ENCODE results near the gene GBP4. TPM values are rescaled to one million over a fixed set of nuclear protein-coding genes. Genes with fewer than 3 reads are reported as not detected.
A peak's percentile ranks its signal among the peaks of the same experiment; 100 is the strongest.
"Not testable (repeated sequence)": the region's sequence is repeated elsewhere in the genome, so short reads cannot be mapped to it uniquely, and the experiment has no call there.

The GBP4 gene
- total RNA-seq (10 to 100 TPM; 34.1 to 35.9 TPM), total RNA-seq (39.3 to 52.3 reads per million in 2 donors)

GRCh38 chr1:89198491-89199072 lies at the start of gene GBP4:
TSS of gene GBP4 (minus strand) at chr1:89198942. CDS start at chr1:89198834, 108 bp downstream.
- peak within 1 kb of the TSS; percentile 99 for H3K27ac Mint-ChIP-seq
- peak; percentile 14 to 23 (median 22) for DNase-seq
- H3K27me3 Mint-ChIP-seq = no peaks in the 10 kb centered on the region
- peak within 1 kb of the TSS; percentile 96 for H3K4me3 Mint-ChIP-seq
- H3K36me3 Mint-ChIP-seq (ENCODE audit: low read depth) = peaks cover 10% of the 10 kb centered on the region
- H3K4me1 Mint-ChIP-seq = peaks cover 46% of the 10 kb centered on the region
- H3K9me3 ChIP-seq (ENCODE audit: control insufficient read depth, low read length, poor library complexity, severe bottlenecking) = no peaks in the 10 kb centered on the region
- ATAC-seq = peak; percentile 77

GRCh38 chr1:89243046-89243445 lies 44.3 kb upstream of the GBP4 start:
- no peak for DNase-seq
- H3K4me1 Mint-ChIP-seq = peaks cover 3% of the 10 kb centered on the region
- H3K27ac Mint-ChIP-seq = no peak overlapping the region
- peaks cover 11% of the 10 kb centered on the region for H3K36me3 Mint-ChIP-seq (ENCODE audit: low read depth)
- H3K4me3 Mint-ChIP-seq = no peak overlapping the region
- no peak for ATAC-seq
- no peaks in the 10 kb centered on the region for H3K9me3 ChIP-seq (ENCODE audit: control insufficient read depth, low read length, poor library complexity, severe bottlenecking)
- H3K27me3 Mint-ChIP-seq = no peaks in the 10 kb centered on the region

GRCh38 chr1:89221341-89221740 lies 22.6 kb upstream of the GBP4 start:
- H3K4me1 Mint-ChIP-seq = no peaks in the 10 kb centered on the region
- H3K4me3 Mint-ChIP-seq = no peak overlapping the region
- DNase-seq (no peak), ATAC-seq (no peak)
- no peaks in the 10 kb centered on the region for H3K36me3 Mint-ChIP-seq (ENCODE audit: low read depth)
- H3K27ac Mint-ChIP-seq = no peak overlapping the region
- no peaks in the 10 kb centered on the region for H3K27me3 Mint-ChIP-seq
- no peaks in the 10 kb centered on the region for H3K9me3 ChIP-seq (ENCODE audit: control insufficient read depth, low read length, poor library complexity, severe bottlenecking)

- not testable (repeated sequence) for DNase-seq; H3K4me3 Mint-ChIP-seq; ATAC-seq; H3K27me3 Mint-ChIP-seq; H3K4me1 Mint-ChIP-seq; H3K36me3 Mint-ChIP-seq (ENCODE audit: low read depth); H3K9me3 ChIP-seq (ENCODE audit: control insufficient read depth, low read length, poor library complexity, severe bottlenecking); H3K27ac Mint-ChIP-seq
Measured at GRCh38 chr1:89219851-89220250, 21.1 kb upstream of the GBP4 start.

- H3K9me3 ChIP-seq (ENCODE audit: control insufficient read depth, low read length, poor library complexity, severe bottlenecking); H3K27me3 Mint-ChIP-seq; H3K27ac Mint-ChIP-seq; H3K4me3 Mint-ChIP-seq; DNase-seq; H3K36me3 Mint-ChIP-seq (ENCODE audit: low read depth); H3K4me1 Mint-ChIP-seq; ATAC-seq: not testable (repeated sequence)
Measured at GRCh38 chr1:89218941-89219340, 20.2 kb upstream of the GBP4 start.

- Mint-ChIP-seq H3K4me3 (no peak overlapping the region), H3K27me3 (no peaks in the 10 kb centered on the region), H3K4me1 (no peaks in the 10 kb centered on the region), H3K36me3 (ENCODE audit: low read depth) (no peaks in the 10 kb centered on the region), H3K27ac (no peak overlapping the region)
- no peak for ATAC-seq
- no peak for DNase-seq
- no peaks in the 10 kb centered on the region for H3K9me3 ChIP-seq (ENCODE audit: control insufficient read depth, low read length, poor library complexity, severe bottlenecking)
Measured at GRCh38 chr1:89213347-89213746, 14.6 kb upstream of the GBP4 start.

- Mint-ChIP-seq H3K4me3 (no peak overlapping the region), H3K36me3 (ENCODE audit: low read depth) (peaks cover 2% of the 10 kb centered on the region), H3K27me3 (no peaks in the 10 kb centered on the region), H3K27ac (no peak overlapping the region), H3K4me1 (no peaks in the 10 kb centered on the region)
- ATAC-seq = no peak
- no peak for DNase-seq
- no peaks in the 10 kb centered on the region for H3K9me3 ChIP-seq (ENCODE audit: control insufficient read depth, low read length, poor library complexity, severe bottlenecking)
Measured at GRCh38 chr1:89211035-89211634, 12.4 kb upstream of the GBP4 start.

- peak overlapping the region; percentile 7 for H3K4me3 Mint-ChIP-seq
- peaks cover 5% of the 10 kb centered on the region for H3K4me1 Mint-ChIP-seq
- H3K27me3 Mint-ChIP-seq = no peaks in the 10 kb centered on the region
- peaks cover 5% of the 10 kb centered on the region for H3K9me3 ChIP-seq (ENCODE audit: control insufficient read depth, low read length, poor library complexity, severe bottlenecking)
- H3K27ac Mint-ChIP-seq = no peak overlapping the region
- DNase-seq (no peak), ATAC-seq (no peak)
- peaks cover 2% of the 10 kb centered on the region for H3K36me3 Mint-ChIP-seq (ENCODE audit: low read depth)
Measured at GRCh38 chr1:89206373-89206772, 7.6 kb upstream of the GBP4 start.

GRCh38 chr1:89203166-89203565 lies 4.4 kb upstream of the GBP4 start:
- Mint-ChIP-seq H3K27me3 (no peaks in the 10 kb centered on the region), H3K4me1 (peaks cover 19% of the 10 kb centered on the region), H3K4me3 (no peak overlapping the region), H3K36me3 (ENCODE audit: low read depth) (peaks cover 6% of the 10 kb centered on the region), H3K27ac (no peak overlapping the region)
- H3K9me3 ChIP-seq (ENCODE audit: control insufficient read depth, low read length, poor library complexity, severe bottlenecking) = peaks cover 5% of the 10 kb centered on the region
- ATAC-seq (no peak), DNase-seq (no peak)

- peak overlapping the region; percentile 80 for H3K4me3 Mint-ChIP-seq
- H3K4me1 Mint-ChIP-seq = peaks cover 32% of the 10 kb centered on the region
- no peaks in the 10 kb centered on the region for H3K27me3 Mint-ChIP-seq
- peaks cover 4% of the 10 kb centered on the region for H3K36me3 Mint-ChIP-seq (ENCODE audit: low read depth)
- H3K9me3 ChIP-seq (ENCODE audit: control insufficient read depth, low read length, poor library complexity, severe bottlenecking) = peaks cover 5% of the 10 kb centered on the region
- H3K27ac Mint-ChIP-seq = peak overlapping the region; percentile 99
- ATAC-seq (no peak), DNase-seq (no peak)
Measured at GRCh38 chr1:89201106-89201794, 2.5 kb upstream of the GBP4 start.

GRCh38 chr1:89200663-89201062 lies 1.9 kb upstream of the GBP4 start:
- peaks cover 5% of the 10 kb centered on the region for H3K9me3 ChIP-seq (ENCODE audit: control insufficient read depth, low read length, poor library complexity, severe bottlenecking)
- Mint-ChIP-seq H3K27me3 (no peaks in the 10 kb centered on the region), H3K4me1 (peaks cover 33% of the 10 kb centered on the region), H3K27ac (peak overlapping the region; percentile 99), H3K36me3 (ENCODE audit: low read depth) (peaks cover 4% of the 10 kb centered on the region), H3K4me3 (peak overlapping the region; percentile 80)
- peak; percentile 52 for ATAC-seq
- DNase-seq = no peak

- Mint-ChIP-seq H3K27me3 (no peaks in the 10 kb centered on the region), H3K4me3 (peak overlapping the region; percentile 96), H3K27ac (peak overlapping the region; percentile 99), H3K4me1 (peaks cover 43% of the 10 kb centered on the region), H3K36me3 (ENCODE audit: low read depth) (peaks cover 7% of the 10 kb centered on the region)
- H3K9me3 ChIP-seq (ENCODE audit: control insufficient read depth, low read length, poor library complexity, severe bottlenecking) = peaks cover under 1% of the 10 kb centered on the region
- no peak for ATAC-seq
- no peak for DNase-seq
Measured at GRCh38 chr1:89199525-89200031, 836 bp upstream of the GBP4 start.

- ATAC-seq (peak; percentile 12), DNase-seq (no peak)
- peaks cover 12% of the 10 kb centered on the region for H3K36me3 Mint-ChIP-seq (ENCODE audit: low read depth)
- peaks cover 48% of the 10 kb centered on the region for H3K4me1 Mint-ChIP-seq
- H3K27me3 Mint-ChIP-seq = no peaks in the 10 kb centered on the region
- H3K9me3 ChIP-seq (ENCODE audit: control insufficient read depth, low read length, poor library complexity, severe bottlenecking) = no peaks in the 10 kb centered on the region
- H3K27ac Mint-ChIP-seq = peak overlapping the region; percentile 99
- H3K4me3 Mint-ChIP-seq = peak overlapping the region; percentile 96
Measured at GRCh38 chr1:89198081-89198480, 661 bp downstream of the GBP4 start.
